GM12865 (cell line): ENCODE results near the gene CTNNA1.

ENCODE experiments used
- DNase-seq: peaks from one replicate; pipeline ENCODE4 v3.0.0; 2010; ENCODE audit warnings: low read depth
- H3K4me3 ChIP-seq: 2 replicates; pipeline ENCODE4 v1.5.1; 2011; ENCODE audit warnings: mild to moderate bottlenecking, low read depth, low read length, control low read depth
- CTCF ChIP-seq: IDR thresholded peaks from 2 replicates; pipeline ENCODE4 v1.5.1; 2011; ENCODE audit warnings: low read length, control low read depth, low read depth, inconsistent platforms; ENCODE audit not compliant: insufficient read depth; ENCODE audit errors: missing control alignments

CTNNA1 gene

GRCh38 chr5:138733509-138733908, 19.7 kb upstream of the CTNNA1 start:
- DNase-seq = no peak
- no peak for TF ChIP-seq CTCF
- H3K4me3 ChIP-seq = no peak overlapping the region

- no peak overlapping the region for H3K4me3 ChIP-seq
- no peak for DNase-seq
- no peak for TF ChIP-seq CTCF
Observed at GRCh38 chr5:138736293-138736692, 16.9 kb upstream of the CTNNA1 start.

- H3K4me3 ChIP-seq = no peak overlapping the region
- no peak for TF ChIP-seq CTCF
- no peak for DNase-seq
Observed at GRCh38 chr5:138737494-138738265, 15.5 kb upstream of the CTNNA1 start.

GRCh38 chr5:138738399-138738798, 14.8 kb upstream of the CTNNA1 start:
- no peak for DNase-seq
- no peak overlapping the region for H3K4me3 ChIP-seq
- TF ChIP-seq CTCF = no peak

DNA sequence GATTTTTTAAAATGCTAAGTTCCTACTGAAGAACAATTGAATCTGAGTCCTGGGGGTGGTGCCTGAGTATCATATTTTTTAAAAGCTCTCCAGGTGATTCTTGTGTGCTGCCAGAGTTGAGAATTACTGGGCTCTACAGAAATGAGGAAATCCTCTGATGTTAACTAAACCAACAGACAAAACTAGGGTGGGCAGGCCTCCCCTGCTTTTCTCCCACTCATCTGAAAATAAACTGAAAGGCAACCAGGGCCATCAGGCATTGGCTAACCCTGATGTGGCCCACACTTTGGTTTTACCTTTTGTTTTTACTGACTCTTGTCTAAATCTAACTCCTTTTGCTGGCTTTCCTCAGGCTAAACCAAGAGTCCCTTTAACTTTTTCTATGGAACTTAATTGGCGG, 13.3 kb upstream of the CTNNA1 start:
- DNase-seq = no peak
- no peak overlapping the region for H3K4me3 ChIP-seq
- no peak for TF ChIP-seq CTCF

DNA sequence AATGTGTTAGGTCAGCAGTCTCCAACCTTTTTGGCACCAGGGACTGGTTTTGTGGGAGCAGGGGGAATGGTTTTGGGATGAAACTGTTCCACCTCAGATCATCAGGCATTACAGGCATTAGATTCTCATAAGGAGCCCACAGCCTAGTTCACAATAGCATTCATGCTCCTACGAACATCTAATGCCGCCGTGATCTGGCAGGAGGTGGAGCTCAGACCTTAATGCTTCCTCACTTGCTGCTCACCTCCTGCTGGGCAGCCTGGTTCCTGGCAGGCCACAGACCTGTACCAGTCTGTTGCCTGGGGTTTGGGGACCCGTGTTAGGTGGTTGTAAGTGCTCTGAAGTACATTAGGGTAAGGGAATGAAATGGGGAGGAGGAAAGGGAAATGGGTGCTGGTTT, 9.7 kb upstream of the CTNNA1 start:
- TF ChIP-seq CTCF = no peak
- DNase-seq = no peak
- no peak overlapping the region for H3K4me3 ChIP-seq

DNA sequence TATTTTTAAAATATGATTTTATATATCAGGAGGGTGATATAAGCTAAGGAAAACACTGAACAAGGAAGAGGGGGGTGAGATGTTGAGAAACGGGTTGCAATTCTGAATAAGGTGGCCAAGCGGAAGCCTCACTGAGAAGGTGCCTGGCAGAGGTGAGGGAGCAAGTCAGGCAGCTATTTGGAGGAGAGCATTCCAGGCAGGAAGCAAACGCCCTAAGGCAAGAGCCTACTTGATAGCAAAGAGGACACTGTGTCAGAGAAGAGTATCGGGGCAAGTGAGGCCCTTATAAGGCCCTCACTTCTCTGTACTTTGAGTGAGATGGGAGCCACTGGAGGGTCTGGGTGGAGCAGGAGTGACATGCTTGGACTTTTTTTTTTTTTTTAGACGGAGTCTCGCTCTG, 8.0 kb upstream of the CTNNA1 start:
- TF ChIP-seq CTCF = no peak
- no peak overlapping the region for H3K4me3 ChIP-seq
- DNase-seq = no peak
